ENCODE measurements around the gene ATG2B.

GRCh38 chr14:96263347-96264199 lies 99.6 kb downstream of the ATG2B start:
- TF ChIP-seq CTCF (IDR thresholded peaks at IDR 0.05 in 8 of 11, conservative IDR thresholded peaks at IDR 0.05 in 3 of 11), result no peak
- no peak for TF ChIP-seq POLR2A (IDR thresholded peaks at IDR 0.05)

All from spleen (tissue), 7 donors.